ENCODE measurements around the gene LDB2. TPM values are rescaled to one million over a fixed set of nuclear protein-coding genes. Genes with fewer than 3 reads are reported as not detected.

Gene LDB2
- total and polyA plus RNA-seq, 2 of the 8 experiments (the other 6 are each of a cell fraction or from before 2014, with no cell fraction given) = 57.0 to 140 TPM

DNA sequence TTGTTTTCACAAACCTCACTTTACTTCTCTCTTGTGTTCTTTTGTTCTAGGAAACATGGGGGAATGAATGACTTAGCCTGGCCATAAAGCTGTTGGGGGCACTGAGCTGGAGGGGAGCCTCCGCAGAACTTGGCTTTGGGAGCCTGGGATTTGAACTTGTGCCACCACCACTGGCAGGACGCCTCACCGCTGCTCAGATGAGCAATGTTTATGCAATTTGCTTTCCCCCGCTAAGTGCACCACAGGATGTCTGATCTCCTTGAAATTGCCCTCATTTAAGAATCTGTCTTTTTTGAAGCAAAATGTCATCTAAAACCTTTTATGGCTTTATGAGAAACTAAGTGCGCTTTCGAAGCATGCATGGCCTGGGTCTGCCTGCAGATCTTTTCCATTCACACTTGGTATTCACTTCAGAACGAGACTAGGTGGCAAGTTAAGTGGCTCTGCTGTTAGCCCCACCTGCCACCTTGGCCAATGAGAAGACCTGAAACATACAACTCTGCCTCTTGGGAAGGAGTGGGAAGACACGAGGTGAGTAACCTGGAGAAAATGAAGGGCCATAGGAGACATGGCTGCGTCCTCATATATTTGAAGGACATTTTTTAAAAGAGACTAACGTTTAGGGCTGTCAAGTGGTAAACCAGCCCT is 119.3 kb downstream of the LDB2 start:
- no peak for FAIRE-seq
- 92% methylated on average over 10 of the region's 10 CpGs; no CpG with 5 or more reads in 1 of the 2 experiments for WGBS, 2 experiments (ENCODE audit: extremely low coverage in 1 of 2, insufficient coverage in 1 of 2, insufficient read length in 1 of 2, insufficient replicate concordance in 2 of 2, low coverage in 1 of 2, low lambda C conversion rate in 2 of 2, missing lambda C conversion rate in 1 of 2)

More for the DNA sequence above, 119.3 kb downstream of the LDB2 start:
- Histone ChIP-seq H4K8ac (ENCODE audit: extremely low read depth, insufficient read depth, low read length) (no peak overlapping the region), H3K9me3 (ENCODE audit: insufficient read depth in 2 of 2, low read depth in 1 of 2, low read length in 1 of 2) (no peaks in the 10 kb centered on the region), H3K79me2 (ENCODE audit: control insufficient read depth in 1 of 2, insufficient read depth in 2 of 2, low read length in 2 of 2) (peaks cover 0 to 2% of the 10 kb centered on the region in 2 experiments; a peak in 1 of 4 replicates), H2BK5ac (ENCODE audit: low read depth, low read length) (no peak overlapping the region), H2BK12ac (ENCODE audit: low read depth, low read length) (no peak overlapping the region), H3K9ac (replicated peaks in 1 of 4; ENCODE audit: extremely low read depth in 1 of 4, low read depth in 3 of 4, low read length in 3 of 4) (no peak overlapping the region), H4K91ac (replicated peaks; ENCODE audit: insufficient read length, low read length) (no peak overlapping the region), H3K23ac (ENCODE audit: insufficient read length) (no peak overlapping the region), H3K23me2 (ENCODE audit: low read depth, low read length) (no peaks in the 10 kb centered on the region), H2AFZ (ENCODE audit: low read length) (no peak overlapping the region), H3K4me3 (ENCODE audit: extremely low read depth in 1 of 4, insufficient read depth in 2 of 4, low read depth in 3 of 4, low read length in 4 of 4) (no peak overlapping the region), H2AK5ac (ENCODE audit: low read depth, low read length) (no peak overlapping the region), H3K27me3 (replicated peaks in 1 of 4; ENCODE audit: control insufficient read depth in 3 of 4, extremely low read depth in 1 of 4, insufficient read depth in 3 of 4, low read length in 3 of 4) (no peaks in the 10 kb centered on the region), H3K4ac (replicated peaks; ENCODE audit: insufficient read length, low read depth, low read length) (no peak overlapping the region), H4K20me1 (replicated peaks in 1 of 2; ENCODE audit: control insufficient read depth in 1 of 2, insufficient read depth in 2 of 2, low read length in 2 of 2) (no peaks in the 10 kb centered on the region), H3K4me2 (ENCODE audit: insufficient read depth in 1 of 2, low read depth in 2 of 2, low read length in 2 of 2) (no peak overlapping the region), H2BK120ac (replicated peaks; ENCODE audit: low read depth, low read length) (no peak overlapping the region), H2BK15ac (ENCODE audit: low read length) (no peak overlapping the region), H3K27ac (ENCODE audit: low read depth, low read length) (no peak overlapping the region), H3K18ac (ENCODE audit: extremely low read depth, low read length) (no peak overlapping the region), H3K4me1 (replicated peaks in 1 of 4; ENCODE audit: control insufficient read depth in 3 of 4, insufficient read depth in 4 of 4, low read length in 3 of 4) (peaks cover 6 to 20% (median 14%) of the 10 kb centered on the region in 4 experiments; a peak in 6 of 7 replicates), H3K14ac (ENCODE audit: insufficient read length) (no peak overlapping the region), H4K5ac (ENCODE audit: insufficient read length, low read depth, low read length) (no peak overlapping the region), H2BK20ac (ENCODE audit: low read length) (no peak overlapping the region), H3K79me1 (ENCODE audit: low read depth, low read length) (no peaks in the 10 kb centered on the region), H3K56ac (replicated peaks; ENCODE audit: insufficient read length, low read depth, low read length) (no peak overlapping the region), H3K36me3 (ENCODE audit: control insufficient read depth in 2 of 4, insufficient read depth in 4 of 4, low read length in 3 of 4) (peaks cover 0 to 16% (median 3%) of the 10 kb centered on the region in 4 experiments; a peak in 3 of 8 replicates)
- DNase-seq (ENCODE audit: low read depth in 1 of 2, low spot score in 2 of 2) = no peak
- ChIA-PET CTCF (ENCODE audit: partially characterized antibody) (interaction anchor here (1.4 to 1.9 kb wide), 4 partner anchors 14 to 180 kb away, joined by 4 to 7 read pairs (median 6); no protein-coding TSS in a partner anchor), POLR2A (ENCODE audit: partially characterized antibody) (no interaction called here)
- TF ChIP-seq HDAC6 (IDR thresholded peaks at IDR 0.05; ENCODE audit: low read depth, low read length) = no peak
- TF ChIP-seq EZH2 (IDR thresholded peaks at IDR 0.05; ENCODE audit: low read depth, low read length, severe bottlenecking) = no peak
- TF ChIP-seq CTBP2 (IDR thresholded peaks at IDR 0.05; ENCODE audit: borderline replicate concordance, insufficient read depth, insufficient read length, low read length) = no peak

Data from H1 (cell line).